MCF 10A (cell line): Measurements from ENCODE around the gene DENND2A. TPM values are rescaled to one million over a fixed set of nuclear protein-coding genes. Genes with fewer than 3 reads are reported as not detected.
A peak's percentile ranks its signal among the peaks of the same experiment; 100 is the strongest.

ENCODE experiments used
- BruUV-seq: library from RNA; stranded (reverse); fragments of 400-500 nt; replicated peaks from 2 replicates; lab custom pipeline; 2021; lab: Mats Ljungman, UMichigan
- CTCF ChIA-PET: fragments of 300-600 bp; sonication (Branson Sonifier 250); formaldehyde crosslinking; extraction: SDS; loops from one replicate; lab custom pipeline; 2021; ENCODE audit warnings: antibody characterized with exemption, inconsistent platforms; lab: Yijun Ruan, JAX
- POLR2A ChIA-PET: fragments of 300-600, 350-650 bp; sonication (Branson Sonifier 250); formaldehyde crosslinking; extraction: SDS; loops from one replicate; lab custom pipeline; 2020; ENCODE audit warnings: antibody characterized with exemption, inconsistent platforms; lab: Yijun Ruan, JAX
- DNase-seq: peaks from one replicate; pipeline ENCODE4 v3.0.0-alpha.2; 2018; ENCODE audit not compliant: unreplicated experiment
- H3K27ac Mint-ChIP-seq: one replicate; pipeline ENCODE4 v1.8.0; 2022; ENCODE audit warnings: mild to moderate bottlenecking, low read depth, mixed read lengths; ENCODE audit not compliant: unreplicated experiment
- H3K27me3 Mint-ChIP-seq: one replicate; pipeline ENCODE4 v1.8.0; 2022; ENCODE audit warnings: mixed read lengths; ENCODE audit not compliant: insufficient read depth, unreplicated experiment
- H3K36me3 Mint-ChIP-seq: one replicate; pipeline ENCODE4 v1.8.0; 2022; ENCODE audit warnings: mild to moderate bottlenecking, moderate library complexity, mixed read lengths; ENCODE audit not compliant: insufficient read depth, unreplicated experiment
- H3K4me1 Mint-ChIP-seq: one replicate; pipeline ENCODE4 v1.8.0; 2022; ENCODE audit warnings: mixed read lengths; ENCODE audit not compliant: insufficient read depth, unreplicated experiment
- H3K4me3 Mint-ChIP-seq: one replicate; pipeline ENCODE4 v1.8.0; 2022; ENCODE audit warnings: mild to moderate bottlenecking, moderate library complexity, mixed read lengths; ENCODE audit not compliant: unreplicated experiment
- H3K9me3 Mint-ChIP-seq: one replicate; pipeline ENCODE4 v1.8.0; 2022; ENCODE audit warnings: mixed read lengths; ENCODE audit not compliant: unreplicated experiment
- CTCF ChIP-seq: fragments of 200-600 bp; IDR thresholded peaks from one replicate; pipeline ENCODE4 v1.8.0; 2022; ENCODE audit warnings: antibody characterized with exemption, mild to moderate bottlenecking; ENCODE audit not compliant: unreplicated experiment
- intact Hi-C: fragments of 100-400 bp; cut with micrococcal nuclease; formaldehyde crosslinking; loops from 2 replicates; pipeline ENCODE4 v1.14.1; 2022
- total RNA-seq: library from RNA; stranded (reverse); gene quantifications from 2 replicates; pipeline ENCODE4 v1.2.3, GENCODE V29; 2022

The DENND2A gene
- total RNA-seq, 1 experiment from 2014 or later, result 0.26 TPM

GRCh38 chr7:140475747-140476333 lies 164.8 kb downstream of the DENND2A start:
- intact Hi-C loops, result loop anchor here (1.0 to 5.0 kb wide), 4 partner anchors 17 to 299 kb away; partner anchors contain the start of genes KDM7A and SLC37A3
- BruUV-seq, result no TSS peak
- Mint-ChIP-seq H3K4me1 (peaks cover 5% of the 10 kb centered on the region), H3K27me3 (no peaks in the 10 kb centered on the region), H3K27ac (no peak overlapping the region), H3K9me3 (no peaks in the 10 kb centered on the region), H3K4me3 (peak overlapping the region; percentile 52), H3K36me3 (peaks cover 9% of the 10 kb centered on the region)
- peak; percentile 46 for TF ChIP-seq CTCF
- ChIA-PET POLR2A (interaction anchor here (0.6 to 1.0 kb wide), 2 partner anchors 10 to 198 kb away, joined by 3 to 5 read pairs; no protein-coding TSS in a partner anchor), CTCF (interaction anchor here (0.5 to 8.9 kb wide), 22 partner anchors 9 to 1693 kb away, joined by 3 to 197 read pairs (median 3); no protein-coding TSS in a partner anchor)
- peak; percentile 63 for DNase-seq

Other genes with a start within 250 kb of the DENND2A start
- 25.5 and 36.1 TPM in 2 replicates for gene SLC37A3, start 242.3 kb downstream of the DENND2A start, total RNA-seq
- gene RAB19, start 236.8 kb downstream of the DENND2A start, total RNA-seq, result not detected in 2 replicates
- gene MKRN1, start 161.3 kb downstream of the DENND2A start, total RNA-seq, result 59.8 and 65.5 TPM in 2 replicates
- gene ADCK2, start 32.1 kb upstream of the DENND2A start, total RNA-seq, result 22.2 and 27.8 TPM in 2 replicates
- gene NDUFB2, start 55.9 kb upstream of the DENND2A start, total RNA-seq, result 166 and 189 TPM in 2 replicates